Left kidney (tissue), 2 donors: ENCODE results near the gene RABEP2. TPM values are rescaled to one million over a fixed set of nuclear protein-coding genes. Genes with fewer than 3 reads are reported as not detected.
"Not testable (repeated sequence)": the region's sequence is repeated elsewhere in the genome, so short reads cannot be mapped to it uniquely, and the experiment has no call there.

Experiments used
- DNase-seq: peaks from one replicate; pipeline ENCODE4 v3.0.0-alpha.2; 2013
- polyA plus RNA-seq: library from polyadenylated mRNA; unstranded; fragments of 120-200 nt; gene quantifications from one replicate; pipeline ENCODE4 v1.2.1, GENCODE V29; 2013; ENCODE audit not compliant: insufficient read length

Gene RABEP2
- polyA plus RNA-seq, 1 donor: 23.3 TPM

DNA sequence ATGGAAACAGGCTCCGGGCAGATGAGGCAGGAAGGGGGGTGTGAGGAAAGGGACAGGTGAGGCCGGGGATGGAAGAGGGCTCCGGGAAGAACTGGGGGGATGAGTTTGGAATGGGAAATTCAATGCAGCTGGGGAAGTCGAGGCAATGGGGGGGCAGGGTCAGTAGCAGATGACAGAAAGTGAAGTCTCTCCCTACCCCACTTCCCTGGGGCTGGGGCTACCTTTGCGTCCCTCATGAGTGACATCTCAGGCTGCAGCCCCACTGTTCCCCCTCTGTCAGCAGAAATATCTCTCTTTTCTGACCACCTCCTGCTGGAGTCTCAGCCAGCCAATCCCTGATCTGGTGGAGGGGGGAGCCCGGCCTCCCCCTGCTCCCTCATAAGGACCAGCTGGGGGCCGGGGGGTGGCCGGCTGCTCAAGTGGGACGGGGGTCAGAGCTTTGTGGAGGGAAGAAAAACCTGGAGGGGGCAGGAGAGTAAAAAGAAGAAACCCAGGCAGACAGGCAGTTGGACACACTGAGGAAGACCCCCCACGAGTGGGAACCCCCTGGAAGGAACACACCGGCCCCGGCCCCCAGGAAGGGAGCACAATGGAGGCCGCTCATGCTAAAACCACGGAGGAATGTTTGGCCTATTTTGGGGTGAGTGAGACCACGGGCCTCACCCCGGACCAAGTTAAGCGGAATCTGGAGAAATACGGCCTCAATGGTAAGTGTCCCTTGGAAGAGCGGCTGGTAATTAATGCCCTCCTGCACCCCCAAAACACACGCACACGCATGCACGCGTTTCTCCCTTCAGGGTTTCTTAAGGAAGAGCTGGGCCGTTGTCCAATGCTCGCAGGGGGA lies 46.7 kb downstream of the RABEP2 start, which contains the start of gene ATP2A1:
TSS of gene ATP2A1 (plus strand) at position 406 of the 844 bp plus-strand sequence. CDS start at position 590, 184 bp downstream.
- DNase-seq: no peak

DNA sequence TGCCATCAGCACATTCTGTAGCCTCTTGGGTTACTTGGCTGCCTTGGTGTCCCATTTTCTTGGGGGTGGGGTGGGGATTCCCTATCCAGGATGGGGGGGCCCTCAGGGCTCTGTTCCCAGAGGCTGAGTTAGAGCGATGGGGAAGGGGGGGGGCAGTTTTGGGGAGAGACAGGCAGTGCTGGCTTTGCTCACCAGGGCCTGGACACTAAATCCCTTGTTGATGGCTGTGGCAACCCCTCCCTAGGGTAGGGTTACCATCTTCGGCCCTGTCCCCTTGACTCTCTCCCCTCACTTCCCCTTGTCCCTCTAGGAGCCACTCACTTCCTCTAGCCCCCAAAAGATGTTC lies 47.4 kb downstream of the RABEP2 start:
- no peak for DNase-seq

DNA sequence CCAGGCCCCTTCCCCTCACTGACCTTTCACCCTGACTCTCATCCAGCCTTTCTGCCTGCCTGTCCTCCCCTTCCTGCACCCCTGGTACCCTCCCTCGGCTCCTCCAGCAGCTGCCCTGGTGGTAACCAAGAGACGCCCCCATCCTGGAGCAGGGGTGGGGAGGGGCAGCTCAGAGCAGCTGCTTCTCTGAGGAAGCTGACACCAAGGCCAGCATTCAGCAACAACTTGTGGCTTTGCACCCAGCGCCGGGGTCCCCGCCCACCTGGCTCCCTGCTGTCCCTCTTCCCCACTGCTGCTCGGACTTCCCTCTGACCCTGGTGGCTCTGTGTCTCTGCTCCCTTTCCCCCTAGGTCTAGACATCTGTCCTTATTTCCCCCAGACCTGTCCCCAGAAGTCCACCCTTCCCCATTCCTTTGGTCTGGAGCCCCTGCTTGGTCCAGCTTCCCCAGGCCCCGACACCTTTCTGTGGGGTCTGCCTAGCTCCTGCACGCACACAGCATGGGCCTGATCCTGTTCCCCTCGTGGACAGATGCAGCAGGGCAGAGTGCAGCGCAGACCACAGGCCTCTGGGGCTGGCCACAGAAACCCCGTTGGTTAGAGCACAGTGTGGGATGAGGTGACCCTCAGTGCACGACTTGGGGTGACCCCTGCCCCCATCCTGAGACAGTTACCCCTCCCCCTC lies 47.9 kb downstream of the RABEP2 start:
- DNase-seq: no peak

DNA sequence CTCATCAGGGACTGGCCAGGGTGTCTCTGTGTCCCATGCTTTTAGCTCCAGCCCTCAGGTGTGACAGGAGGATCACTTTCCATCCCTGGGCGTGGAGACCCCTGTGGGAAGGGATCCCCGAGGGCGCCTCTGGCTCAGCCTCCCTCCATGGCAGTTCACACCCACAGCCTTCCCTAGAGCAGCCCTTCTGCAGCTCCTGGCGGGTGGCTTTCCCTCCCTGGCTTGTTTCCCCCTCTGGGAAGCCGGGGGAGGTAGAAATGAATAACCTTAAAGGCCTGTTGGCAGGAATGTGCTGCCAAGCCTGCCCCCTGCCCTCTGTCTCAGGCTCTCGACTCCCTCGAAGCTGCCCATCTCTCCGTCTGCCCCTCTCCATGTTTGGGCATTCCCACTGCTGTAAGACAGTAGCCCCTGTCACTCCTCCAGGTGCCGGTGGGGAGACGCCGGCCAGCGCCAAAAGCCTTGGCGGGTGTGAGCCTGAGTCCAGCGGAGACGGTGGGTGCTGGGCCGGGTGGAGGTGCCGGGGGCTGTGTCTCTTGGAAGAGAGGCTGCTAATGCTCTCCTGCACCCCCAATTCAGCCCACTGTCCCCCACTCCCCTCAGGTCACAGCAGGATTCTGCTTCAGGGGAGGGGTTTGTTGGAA lies 48.9 kb downstream of the RABEP2 start:
- DNase-seq: no peak

DNA sequence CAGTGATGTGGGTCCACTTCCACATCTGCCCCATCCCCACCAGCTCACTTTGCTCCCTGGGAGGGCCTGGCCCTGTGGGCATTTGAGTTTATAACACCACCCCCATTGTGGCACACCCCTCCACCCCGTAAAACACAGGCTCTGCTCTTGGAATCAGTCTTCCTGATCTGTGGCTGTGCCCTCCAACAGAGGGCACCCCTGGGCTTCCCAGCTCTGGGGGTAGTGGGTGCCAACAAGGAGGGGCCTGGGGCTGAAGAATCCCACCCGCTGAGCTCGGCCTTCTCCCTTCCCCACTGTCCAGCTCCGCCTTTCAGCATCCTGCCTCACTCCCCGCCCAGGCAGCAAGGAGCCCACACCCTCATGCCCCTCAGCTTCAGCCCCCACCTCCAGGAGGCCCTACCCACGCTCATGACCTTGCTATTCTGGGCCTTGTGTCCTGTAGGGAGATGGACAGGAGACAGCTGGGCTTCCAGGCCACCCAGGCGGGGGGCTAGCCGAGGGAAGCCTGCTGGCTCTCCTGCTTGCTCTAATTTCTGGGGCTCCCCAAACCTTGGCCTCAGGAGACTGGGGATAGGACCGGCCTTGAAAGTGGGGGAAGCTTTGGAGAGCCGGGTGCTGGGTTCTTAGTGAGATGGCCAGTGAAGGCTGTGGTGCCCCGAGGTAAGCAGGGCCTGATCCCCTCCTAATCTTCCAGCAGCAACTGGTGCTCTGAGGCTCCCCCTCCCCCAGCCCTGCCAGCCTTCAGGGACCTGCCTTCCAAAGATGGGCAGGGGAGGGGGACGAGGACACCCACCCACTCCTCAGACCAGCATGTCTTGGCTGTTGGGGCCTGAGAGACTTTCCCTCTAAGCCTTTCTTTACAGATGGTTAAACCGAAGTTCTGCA lies 49.7 kb downstream of the RABEP2 start:
- DNase-seq: no peak

DNA sequence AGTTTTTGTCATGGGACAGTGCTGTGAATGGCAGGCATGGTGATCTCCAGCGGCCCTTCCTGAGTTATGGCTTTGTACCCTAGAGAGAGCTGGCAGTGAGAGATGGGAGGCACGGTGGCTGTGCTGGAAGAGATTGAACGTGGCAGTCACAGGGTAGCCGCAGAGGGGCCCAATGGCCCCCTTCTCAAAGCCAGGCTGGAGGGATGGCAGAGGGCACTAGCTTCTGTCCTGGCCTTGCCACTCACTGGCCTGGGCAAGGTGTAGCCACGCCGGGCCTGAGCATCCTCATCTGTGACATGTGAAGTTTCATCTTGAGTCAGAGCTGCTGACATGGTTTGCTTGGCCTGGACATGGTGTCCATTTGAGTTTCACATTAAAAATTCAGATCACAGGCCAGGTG lies 50.6 kb downstream of the RABEP2 start:
- no peak for DNase-seq

DNA sequence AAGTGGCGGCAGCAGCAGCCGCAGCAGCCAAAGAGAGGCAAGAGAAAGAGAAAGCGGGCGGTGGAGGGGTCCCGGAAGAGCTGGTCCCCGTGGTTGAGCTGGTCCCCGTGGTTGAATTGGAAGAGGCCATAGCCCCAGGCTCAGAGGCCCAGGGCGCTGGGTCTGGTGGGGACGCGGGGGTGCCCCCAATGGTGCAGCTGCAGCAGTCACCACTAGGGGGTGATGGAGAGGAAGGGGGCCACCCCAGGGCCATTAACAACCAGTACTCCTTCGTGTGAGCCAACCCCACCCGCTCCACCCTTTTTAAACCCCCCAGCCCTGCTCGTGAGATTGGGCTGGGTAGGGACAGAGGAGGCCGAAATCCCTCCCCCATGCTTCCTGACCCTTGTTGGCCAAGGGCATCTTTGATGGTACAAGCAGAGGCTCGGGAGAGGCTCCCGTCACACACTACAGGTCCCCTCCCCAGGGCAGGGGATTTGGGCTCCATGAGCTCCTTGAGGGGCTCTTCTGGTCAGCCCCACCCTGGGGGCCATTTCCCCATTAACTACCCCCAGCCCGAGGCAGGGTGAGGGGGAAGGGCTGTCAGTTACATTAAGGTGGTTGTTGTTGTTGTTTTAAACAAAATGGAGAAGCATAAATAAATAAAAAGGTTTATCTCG lies 51.4 kb downstream of the RABEP2 start:
- DNase-seq: no peak

DNA sequence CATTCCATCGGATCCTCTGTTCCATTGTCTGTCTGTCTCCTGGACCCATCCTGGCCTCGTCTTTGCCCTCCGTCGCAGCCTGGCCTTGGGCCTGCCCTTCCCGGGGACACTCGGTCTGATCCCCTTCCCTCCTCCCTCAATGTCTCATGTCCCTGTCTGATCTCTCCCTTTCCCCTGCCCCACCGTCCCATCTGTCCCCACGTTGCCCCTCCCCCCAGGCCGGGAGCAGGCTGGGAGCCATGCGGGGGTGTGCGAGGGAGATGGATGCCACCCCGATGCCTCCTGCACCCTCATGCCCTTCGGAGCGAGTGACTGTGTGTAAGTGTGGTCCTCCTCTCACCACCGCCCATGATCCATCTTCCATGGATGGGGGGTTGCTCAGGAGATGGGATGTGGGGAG lies 52.1 kb downstream of the RABEP2 start:
- DNase-seq: no peak

DNA sequence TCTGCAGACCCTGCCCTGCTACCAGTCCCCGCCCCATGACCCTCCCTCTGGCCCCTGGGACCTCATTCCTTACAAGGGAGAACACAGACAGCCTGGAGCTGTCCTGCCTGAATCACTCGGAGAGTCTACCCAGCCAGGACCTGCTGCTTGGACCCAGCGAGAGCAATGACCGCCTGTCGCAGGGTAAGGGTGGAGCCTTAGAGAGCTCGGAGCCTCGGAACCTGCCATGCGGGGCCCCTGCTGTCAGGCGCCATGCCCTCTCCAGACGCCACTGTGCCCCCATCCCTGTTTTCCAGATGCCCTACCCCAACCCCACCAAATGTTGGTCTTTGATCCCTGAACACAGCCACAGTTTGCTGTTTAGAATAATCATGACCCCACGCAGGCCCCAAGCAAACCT lies 55.8 kb downstream of the RABEP2 start:
- DNase-seq: no peak

DNA sequence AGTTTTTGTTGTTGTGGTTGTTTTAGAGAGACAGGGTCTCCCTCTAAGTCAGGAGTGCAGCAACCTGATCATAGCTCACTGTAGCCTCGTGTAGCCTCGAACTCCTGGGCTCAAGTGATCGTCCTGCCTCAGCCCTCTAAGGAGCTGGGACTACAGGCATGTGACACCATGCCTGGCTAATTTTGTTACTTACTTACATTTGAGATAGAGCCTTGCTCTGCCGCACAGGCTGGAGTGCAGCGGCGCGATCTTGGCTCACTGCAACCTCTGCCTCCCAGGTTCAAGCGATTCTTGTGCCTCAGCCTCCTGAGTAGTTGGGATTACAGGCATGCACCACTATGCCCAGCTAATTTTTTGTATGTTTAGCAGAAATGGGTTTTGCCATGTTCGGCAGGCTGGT lies 57.4 kb downstream of the RABEP2 start:
- not testable (repeated sequence) for DNase-seq

DNA sequence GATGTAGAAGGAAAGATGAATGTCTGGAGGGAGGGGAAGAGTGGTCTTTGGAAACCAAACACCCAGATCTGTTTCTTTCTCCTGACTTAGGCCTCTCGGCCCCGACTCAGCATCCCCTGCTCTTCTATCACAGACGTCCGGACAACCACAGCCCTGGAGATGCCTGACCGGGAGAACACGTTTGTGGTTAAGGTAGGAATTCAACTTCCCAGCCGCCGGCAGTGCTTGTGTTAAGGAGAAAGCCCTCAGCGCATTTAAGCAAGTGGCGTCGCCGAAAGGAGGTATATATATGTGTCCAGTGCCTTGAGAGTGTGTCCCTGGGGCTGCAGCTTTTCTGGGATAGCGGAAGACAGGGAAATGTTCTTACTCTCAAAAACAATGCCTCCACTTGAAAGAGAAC lies 57.8 kb downstream of the RABEP2 start:
- no peak for DNase-seq

DNA sequence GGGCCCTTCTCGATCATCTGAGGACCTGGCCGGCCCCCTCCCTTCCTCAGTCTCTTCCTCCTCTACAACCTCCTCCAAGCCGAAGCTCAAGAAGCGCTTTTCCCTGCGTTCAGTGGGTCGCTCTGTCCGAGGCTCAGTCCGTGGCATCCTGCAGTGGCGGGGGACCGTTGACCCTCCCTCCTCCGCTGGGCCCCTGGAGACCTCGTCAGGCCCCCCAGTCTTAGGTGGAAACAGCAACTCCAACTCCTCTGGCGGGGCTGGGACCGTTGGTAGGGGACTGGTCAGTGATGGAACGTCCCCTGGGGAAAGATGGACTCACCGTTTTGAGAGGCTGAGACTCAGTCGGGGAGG lies 58.6 kb downstream of the RABEP2 start:
- DNase-seq: no peak

DNA sequence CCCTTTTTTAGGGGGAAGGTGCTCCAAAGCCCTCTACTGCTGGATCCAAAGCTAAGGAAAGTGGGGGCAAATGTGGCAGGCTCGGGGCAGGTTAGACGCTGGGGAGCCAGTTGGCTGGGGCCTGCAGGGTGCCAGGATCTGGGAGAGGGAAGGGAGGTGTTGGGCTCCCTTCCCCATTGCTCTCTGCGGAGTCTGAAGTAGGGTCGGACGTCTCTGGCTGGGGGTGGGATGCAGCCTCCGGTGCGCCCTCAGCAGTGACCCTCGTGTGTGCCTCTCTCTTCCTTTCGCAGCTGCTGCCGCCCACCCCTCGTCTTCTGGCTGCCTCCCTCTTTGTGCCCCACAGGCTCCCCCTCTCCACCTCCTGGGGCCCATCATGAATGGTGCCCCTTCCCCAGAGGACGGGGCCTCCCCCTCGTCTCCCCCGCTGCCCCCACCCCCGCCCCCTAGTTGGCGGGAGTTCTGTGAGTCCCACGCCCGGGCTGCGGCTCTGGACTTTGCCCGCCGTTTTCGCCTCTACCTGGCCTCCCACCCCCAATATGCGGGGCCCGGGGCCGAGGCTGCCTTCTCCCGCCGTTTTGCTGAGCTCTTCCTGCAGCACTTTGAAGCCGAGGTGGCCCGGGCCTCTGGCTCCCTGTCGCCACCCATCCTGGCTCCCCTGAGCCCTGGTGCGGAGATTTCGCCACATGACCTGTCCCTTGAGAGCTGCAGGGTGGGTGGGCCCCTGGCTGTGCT lies 59.1 kb downstream of the RABEP2 start:
- DNase-seq: no peak

DNA sequence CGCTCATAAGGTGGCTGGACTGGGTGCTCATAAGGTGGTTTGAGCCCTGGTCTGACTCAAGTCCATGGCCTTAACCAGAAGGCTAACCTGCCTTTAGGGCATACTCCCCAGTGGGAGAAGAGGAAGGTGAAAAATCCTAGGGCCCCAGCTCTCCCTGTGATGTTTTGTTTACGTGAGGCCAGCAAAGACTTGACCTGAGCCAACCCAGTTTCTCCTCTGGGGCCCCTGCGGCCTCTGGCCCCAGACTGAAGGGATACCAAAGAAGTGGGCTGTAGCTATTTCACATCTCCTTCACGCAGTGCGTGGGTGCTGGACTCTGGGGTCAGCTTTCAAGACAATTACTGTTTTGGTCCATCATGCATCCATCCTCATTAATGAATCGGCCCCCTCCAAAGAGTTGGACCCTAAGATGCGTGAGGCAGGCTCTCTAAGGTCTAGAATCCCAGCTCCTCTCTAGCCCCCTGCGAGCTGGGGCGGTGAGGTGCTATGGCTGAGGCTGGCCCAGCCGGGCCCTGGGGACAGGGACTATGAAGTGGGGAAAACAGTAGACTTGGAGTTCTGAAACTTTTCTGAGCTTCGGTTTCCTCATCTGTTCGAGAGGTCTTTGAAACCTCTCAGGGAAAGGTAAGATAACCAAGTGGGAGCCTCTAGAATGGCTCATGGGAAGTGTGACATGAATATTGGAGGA lies 59.9 kb downstream of the RABEP2 start:
- no peak for DNase-seq

DNA sequence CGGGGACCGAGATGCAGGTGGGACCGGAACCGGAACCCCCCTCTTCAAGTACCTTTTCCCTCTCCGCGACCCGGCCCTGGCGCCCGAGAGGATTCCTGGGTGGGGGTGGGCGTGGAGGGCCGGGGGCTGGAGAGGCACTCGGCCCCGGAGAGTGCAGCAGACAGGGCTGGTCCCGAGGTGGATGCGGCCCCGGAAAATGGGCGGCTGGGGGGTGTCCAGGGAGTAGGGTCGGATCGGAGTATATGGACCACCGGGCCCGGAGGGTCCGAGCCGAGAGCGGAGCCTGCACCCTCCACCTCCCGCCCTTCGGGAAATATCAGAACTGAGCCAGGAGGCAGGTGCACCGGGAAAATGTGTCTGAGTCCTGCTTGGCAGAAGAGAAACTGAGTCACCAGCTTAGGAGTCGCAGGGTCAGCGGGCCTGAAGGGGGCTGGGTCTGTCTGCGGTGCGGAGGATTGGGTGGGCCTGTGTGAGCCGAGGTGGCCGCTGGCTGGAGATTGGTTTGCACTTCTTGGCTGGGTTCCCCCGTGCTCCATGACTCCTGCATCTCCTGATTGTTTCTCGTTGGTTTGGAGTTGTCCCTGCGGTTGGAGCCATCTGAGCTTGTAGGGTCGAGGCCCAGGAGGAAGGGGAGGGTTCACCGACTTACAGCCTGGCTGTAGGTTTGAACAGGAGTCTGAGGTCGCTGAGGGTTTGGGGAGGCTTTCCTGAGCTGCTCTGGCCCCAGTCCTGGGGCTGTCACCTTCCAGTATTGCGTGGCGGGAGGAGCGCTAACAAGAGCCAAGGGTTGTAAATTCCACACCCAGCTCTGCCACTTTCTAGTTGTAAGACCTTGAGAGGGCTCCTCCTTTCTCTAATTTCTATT lies 60.9 kb downstream of the RABEP2 start:
- no peak for DNase-seq

DNA sequence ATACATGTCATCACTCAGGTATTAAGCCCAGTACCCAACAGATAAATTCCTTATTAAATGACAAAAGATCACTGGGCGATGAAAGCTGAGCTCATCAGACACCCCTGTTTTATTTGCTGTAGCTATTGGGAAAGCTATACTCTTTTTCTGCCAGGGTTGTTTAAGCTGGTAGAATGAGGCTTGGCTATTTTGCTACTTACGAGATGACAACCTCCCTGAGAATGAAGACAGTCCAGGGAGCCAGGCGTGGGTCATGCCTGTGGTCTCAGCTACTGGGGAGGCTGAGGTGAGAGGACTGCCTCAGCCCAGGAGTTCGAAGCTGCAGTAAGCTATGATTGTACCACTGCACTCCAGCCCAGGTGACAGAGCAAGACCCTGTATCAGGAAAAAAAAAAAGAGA lies 65.7 kb downstream of the RABEP2 start:
- DNase-seq: no peak

DNA sequence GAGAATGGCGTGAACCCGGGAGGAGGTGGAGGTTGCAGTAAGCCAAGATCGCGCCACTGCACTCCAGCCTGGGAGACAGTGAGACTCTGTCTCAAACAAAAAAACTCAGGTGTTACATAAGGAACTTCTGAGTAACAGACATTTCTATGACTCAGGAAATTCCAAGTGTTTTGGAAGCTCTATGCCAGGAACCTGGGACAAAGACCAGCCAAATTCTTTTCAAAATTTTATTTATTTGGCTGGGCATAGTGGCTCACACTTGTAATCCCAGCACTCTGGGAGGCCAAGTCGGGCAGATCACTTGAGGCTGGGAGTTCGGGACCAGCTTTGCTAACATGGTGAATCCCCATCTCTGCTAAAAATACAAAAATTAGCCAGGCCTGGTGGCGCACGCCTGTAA lies 66.6 kb downstream of the RABEP2 start:
- no peak for DNase-seq
